ENCODE measurements around the gene CAMTA1.

CAMTA1 gene

DNA sequence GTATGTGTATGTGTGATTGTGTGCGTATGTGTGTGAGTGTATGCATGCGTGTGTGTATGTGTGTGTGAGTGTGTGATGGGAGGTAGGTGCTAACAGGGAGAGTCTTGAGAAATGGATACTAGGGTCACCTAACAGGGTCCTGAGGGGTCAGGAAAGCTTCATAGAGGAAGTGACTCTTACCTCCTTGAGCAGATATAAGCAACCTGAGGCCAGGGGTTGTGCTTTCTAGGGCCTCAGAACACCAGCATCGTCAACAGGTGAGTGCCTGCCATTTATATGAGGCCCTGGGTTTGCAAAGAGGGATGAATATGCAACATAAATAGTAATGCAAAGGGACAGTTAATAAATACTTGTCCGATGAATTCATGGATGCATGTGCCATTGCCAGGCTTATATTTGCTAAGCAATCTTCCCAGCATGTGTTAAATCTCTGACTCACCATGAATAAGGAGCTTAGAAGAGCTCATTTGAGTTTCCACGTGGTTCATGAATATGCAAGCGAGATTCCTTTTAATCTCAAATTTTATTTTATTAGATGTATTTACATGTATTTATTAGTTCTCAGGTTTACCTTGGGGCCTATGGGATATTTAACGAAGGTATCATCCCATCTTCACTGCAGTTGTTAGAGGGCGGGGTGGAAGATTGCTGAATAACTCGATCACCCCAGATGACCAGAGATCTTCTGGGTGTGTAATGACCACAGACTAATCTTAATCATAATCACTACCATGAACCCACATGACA, 438.3 kb downstream of the CAMTA1 start:
- no peak for DNase-seq

DNA sequence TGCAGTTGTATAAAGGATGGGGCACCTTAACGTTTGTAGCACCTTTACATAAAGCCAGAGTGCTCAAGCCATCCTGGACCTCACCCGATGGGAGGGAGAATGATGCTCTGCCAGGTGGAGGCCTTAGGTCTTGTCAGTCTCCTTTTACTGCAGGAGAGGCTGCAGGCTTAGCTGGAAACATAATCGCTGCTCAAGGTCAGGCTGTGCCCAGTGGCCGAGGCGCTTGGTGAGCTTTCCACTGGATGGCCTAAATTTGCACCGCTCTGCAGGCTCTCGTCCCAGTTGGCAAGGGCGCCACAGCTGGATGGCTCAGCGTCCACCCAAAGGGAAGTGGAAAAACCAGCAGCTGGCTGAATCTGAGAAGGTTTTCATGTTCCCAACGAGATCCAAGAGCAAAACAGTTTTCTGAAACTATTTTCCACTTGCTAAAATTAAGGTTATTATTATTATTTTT, 438.9 kb downstream of the CAMTA1 start:
- DNase-seq: no peak

DNA sequence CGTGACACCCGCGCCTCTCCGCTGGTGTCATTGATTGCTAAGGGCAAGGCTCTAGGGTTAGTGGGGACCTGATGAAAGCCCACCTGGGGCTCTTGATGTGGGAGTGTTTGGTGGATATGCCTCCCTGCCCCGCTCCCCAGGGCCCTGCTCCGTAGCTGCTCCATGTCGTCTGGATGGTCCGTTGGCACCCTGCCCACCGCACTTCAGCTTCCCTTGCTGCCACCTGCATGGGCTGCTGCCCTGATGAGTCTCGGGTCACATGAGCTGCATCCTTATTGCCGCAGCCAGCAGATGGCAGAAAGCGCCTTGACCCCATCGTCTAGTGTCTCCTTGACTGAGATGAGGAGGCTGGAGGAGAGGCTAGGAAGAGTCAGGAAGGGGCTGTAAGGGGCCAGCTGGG, 439.4 kb downstream of the CAMTA1 start:
- DNase-seq: no peak

- DNase-seq: no peak
Measured at GRCh38 chr1:7225711-7226505, 440.7 kb downstream of the CAMTA1 start.

DNA sequence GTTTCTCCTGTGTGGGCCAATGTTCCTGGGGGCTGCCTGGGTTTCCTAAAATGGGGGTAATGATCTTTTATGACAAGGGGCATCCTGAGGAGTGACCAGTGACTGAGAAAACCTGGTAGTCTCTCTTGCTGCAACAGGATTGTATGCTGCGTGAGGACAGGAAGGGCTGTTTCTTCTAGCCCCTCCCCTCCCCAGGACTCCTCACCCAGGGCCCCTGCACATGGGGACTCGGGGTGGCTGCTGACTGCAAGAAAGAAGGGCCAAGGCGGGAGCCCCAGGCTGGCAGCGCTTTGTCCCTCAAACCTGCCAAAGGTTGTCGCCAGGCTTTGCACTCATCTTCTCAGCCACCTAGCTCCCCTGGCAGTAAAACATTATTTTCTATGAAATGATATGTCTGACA, 442.4 kb downstream of the CAMTA1 start:
- no peak for DNase-seq

DNA sequence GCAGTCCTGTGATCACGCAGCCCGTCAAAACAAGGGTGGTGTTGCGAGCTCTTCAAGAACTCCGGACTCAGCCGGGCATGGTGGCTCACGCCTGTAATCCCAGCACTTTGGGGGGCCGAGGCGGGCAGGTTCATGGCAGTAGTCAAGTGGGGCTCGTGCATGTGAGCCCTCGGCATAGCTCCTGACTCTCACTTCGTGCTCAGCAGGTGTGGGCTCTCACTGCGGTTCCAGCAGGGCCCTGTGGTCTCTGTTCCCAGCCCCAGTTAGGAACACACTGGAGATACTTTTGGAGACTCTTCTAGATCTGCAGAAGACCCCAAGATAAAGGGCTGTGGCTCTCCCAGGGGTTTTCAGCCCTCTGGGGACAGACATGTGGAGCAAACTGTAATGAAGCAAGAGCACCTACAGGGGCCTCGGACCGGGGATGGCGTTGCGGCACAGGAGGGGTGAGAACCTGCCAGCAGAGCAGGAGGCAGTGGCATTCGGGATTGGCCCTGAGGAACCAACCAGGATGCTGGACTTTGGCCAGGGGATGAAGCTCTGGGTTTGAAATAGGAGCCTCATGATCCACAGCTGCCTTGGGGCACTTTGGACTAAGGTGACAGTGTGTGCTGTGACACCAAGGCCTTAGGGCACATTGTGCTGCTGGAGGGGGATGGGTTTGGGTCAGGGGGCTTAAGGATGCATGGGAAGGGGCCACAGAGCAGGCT, 443.2 kb downstream of the CAMTA1 start:
- no peak for DNase-seq

DNA sequence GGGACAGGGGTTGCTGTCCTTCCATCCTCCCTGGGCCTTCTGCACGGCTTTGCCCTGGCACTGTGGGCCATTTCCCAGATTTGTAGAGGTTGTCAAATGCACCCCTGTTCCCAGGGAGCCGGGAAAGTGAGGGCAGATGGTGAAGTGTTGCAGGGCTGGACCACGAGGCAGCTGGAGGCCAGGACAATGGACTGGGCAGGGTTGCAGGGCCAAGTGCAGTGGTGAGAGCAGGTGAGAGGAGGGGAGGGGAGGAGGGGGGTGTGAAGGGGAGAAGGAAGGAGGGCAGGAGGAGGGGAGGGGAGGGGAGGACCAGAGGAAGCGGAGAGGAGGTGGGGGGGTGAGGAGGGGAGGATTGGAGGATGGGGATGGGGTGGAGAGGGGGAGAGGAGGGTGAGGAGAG, 443.9 kb downstream of the CAMTA1 start:
- no peak for DNase-seq

GRCh38 chr1:7229696-7230631, 444.7 kb downstream of the CAMTA1 start:
- DNase-seq: no peak

DNA sequence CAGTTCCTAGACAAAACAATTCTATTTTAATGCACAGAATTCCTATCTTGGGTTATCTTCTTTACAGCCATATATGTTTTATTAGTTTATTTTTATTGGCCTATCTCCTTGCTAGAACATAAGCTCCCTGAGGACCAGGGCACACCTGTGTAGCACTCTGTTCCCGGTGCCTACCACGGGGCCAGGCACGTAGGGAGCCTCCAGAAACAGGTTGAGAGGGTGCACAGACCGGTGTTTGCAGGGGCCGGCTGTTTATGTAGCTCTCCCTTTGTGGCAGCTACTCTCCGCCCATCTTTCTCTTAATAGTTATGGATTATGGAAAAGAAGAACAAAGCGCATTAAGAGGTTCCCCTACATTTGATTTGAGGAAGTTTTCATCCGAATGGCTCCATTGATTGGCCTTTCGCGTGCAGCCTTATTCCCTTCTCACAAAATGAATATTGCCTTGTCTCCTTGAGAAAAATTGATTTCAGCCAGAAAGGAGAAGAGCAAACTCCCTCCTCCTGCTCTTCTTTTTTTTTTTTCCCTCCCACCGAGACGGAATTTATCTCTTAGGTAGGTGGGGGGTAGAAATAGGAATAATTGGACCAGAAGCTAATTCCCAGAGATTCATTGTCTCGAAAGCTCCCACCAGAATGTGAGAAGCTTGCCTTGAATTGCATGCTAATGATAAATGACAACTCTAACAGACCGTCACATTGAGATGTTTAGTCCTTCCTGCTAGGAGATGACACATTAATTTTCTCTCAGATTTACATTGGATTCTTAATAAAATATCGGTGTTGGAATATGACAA, 447.4 kb downstream of the CAMTA1 start:
- no peak for DNase-seq

GRCh38 chr1:7233237-7233540, 447.9 kb downstream of the CAMTA1 start:
- no peak for DNase-seq

DNA sequence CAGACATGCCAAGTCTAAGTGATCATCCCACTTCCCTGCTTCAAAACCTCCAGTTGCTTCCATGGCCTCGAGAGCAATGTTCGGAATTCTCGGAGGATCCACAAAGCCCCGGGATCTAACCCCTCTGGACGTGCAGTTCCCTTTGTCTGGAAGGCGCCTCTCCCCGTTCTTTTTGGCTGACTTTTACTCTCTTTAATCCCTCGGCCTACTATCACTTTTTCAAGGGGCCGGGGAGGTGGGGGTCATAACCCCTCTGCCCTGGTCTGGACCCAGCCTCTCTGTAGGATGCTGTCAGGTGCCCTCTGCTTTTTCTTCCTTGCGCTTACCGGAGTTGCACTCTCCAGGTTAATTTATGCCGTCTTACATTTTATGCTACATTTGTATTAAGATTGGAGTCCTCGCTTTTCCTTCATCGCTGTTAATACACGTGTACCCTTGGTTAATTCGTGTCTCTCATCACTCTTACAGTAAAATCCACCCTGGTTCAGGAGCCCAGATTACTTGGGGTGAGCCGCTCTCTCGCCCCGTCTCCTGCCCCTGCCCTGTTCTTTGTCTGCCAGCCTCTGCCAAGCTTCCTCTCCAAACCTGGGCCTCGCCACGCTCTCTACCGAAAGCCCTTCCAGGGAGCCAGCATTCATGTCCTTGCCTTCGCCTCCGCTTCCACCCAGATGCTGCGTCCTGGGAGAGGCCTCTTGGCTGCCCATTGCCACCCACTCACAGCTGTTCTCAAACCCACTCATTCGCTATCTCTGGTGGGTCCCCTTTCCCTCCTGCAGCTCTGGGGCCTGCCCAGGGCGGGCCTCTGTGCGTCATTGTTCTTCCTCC, 448.6 kb downstream of the CAMTA1 start:
- DNase-seq: no peak

GRCh38 chr1:7234471-7234755, 449.2 kb downstream of the CAMTA1 start:
- DNase-seq: no peak

- DNase-seq: no peak
Measured at GRCh38 chr1:7235871-7236517, 450.7 kb downstream of the CAMTA1 start.

GRCh38 chr1:7236844-7237515, 451.7 kb downstream of the CAMTA1 start:
- DNase-seq: no peak

DNA sequence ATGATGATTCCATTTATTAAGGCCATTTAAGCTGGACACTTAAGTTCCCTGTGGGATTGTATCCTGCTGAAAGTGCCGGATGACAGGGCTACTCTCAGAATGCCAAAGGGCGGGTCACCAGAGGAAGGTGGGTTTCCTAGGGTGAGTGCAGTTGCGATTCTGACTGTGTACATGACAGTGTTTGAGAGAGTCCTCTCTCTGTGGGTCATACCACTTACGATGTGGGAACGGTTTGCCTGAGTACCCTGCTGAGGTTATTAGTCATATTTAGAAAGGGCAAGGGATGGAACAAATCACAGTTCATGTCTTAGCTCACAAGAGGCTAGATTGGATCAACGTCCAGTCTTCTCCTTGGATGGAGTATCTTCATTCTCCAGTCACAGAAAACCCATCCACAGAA, 461.9 kb downstream of the CAMTA1 start:
- DNase-seq: no peak

DNA sequence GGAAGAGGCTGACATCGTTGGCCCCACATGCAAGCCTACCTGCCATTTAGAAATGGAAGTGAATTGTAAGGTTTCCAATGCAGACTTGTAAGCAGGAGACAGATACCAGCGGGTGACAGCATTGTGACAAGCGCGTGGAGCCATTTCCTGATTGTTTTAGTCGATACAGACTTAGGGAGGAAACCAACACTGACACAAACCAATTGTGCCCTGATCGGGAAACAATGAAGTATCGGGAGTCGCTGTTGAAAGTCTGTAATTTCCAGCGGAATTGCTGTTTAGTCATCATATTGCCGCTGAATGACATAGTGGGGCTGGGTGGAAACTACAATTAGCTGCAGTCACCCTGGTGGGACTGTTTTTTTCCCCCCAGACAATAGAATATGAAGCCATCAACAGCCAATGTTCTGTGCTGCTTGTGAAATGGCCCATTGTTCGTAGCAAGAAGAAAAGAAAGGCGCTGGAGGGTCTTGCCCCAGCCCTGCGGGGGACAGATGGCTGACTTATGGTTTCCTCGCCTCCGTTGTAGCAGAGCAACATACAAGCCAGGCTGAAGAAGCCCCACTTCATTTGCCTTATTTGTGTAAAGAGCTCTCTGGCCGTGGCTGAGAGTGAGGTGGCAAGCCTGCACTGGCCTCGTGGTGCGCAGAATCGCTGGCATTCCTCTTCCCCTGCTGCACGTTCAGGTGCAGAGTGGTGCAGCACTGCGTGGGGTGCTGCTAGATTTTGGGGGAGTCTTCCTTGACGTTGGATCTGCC, 462.7 kb downstream of the CAMTA1 start:
- DNase-seq: no peak

- DNase-seq: no peak
Measured at GRCh38 chr1:7248549-7249199, 463.4 kb downstream of the CAMTA1 start.

DNA sequence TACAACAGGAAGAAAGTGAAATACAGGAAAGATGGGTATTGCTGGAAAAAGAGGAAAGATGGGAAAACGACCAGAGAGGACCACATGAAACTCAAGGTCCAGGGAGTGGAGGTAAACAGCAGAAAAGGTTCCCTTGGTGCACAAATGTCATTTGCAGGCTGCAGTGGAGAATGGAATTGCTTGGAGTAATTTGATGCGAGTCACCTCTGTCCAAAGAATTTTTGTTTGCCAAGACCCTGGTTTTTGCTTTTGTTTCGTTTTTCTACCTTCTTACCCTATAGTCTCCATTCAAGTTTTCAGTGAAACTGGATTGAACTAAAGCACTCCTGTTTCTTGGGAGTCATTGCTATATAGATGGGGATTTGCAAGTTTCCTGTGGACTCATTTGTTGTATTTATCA, 464.3 kb downstream of the CAMTA1 start:
- DNase-seq: no peak

DNA sequence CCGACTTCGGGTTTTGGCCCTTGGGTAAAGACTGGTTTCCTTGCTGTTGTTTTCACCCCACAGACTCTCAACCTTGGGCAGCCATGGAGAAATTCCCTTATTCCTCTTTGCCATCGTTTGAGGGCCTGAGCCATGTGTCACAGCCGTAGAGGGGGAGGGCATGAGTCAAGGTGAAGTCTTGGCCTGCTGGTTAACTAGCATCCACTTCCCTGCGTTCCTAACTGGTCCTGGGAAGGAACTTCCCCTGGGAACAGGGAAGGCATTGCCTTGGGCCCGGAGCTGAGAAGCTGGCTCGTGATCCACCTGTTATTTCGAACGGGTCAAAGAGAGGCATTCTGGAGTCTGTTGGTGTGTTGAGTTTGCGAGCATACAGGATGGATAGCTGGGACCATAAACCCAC, 464.9 kb downstream of the CAMTA1 start:
- DNase-seq: no peak
